Measurements from ENCODE around the gene LSM14B.
"Not testable (repeated sequence)": the region's sequence is repeated elsewhere in the genome, so short reads cannot be mapped to it uniquely, and the experiment has no call there.

Gene LSM14B

GRCh38 chr20:62146019-62146755 is 23.9 kb downstream of the LSM14B start:
- Mint-ChIP-seq H3K36me3 (peaks cover 25% of the 10 kb centered on the region), H3K27ac (no peak overlapping the region), H3K9me3 (no peaks in the 10 kb centered on the region), H3K4me1 (peaks cover 54% of the 10 kb centered on the region), H3K4me3 (no peak overlapping the region)
- ATAC-seq: no peak
- DNase-seq (ENCODE audit: low spot score in 2 of 2): no peak

GRCh38 chr20:62147125-62147524 is 24.9 kb downstream of the LSM14B start:
- H3K4me3 Mint-ChIP-seq: no peak overlapping the region
- no peaks in the 10 kb centered on the region for H3K9me3 Mint-ChIP-seq
- DNase-seq (ENCODE audit: low spot score in 2 of 2) (no peak), ATAC-seq (no peak)
- H3K36me3 Mint-ChIP-seq: peaks cover 15% of the 10 kb centered on the region
- peaks cover 44% of the 10 kb centered on the region for H3K4me1 Mint-ChIP-seq
- H3K27ac Mint-ChIP-seq: no peak overlapping the region

- DNase-seq (ENCODE audit: low spot score in 2 of 2) (no peak), ATAC-seq (no peak)
- Mint-ChIP-seq H3K4me1 (peaks cover 44% of the 10 kb centered on the region), H3K36me3 (peaks cover 11% of the 10 kb centered on the region), H3K4me3 (no peak overlapping the region), H3K27ac (no peak overlapping the region), H3K9me3 (no peaks in the 10 kb centered on the region)
These were observed 25.3 kb downstream of the LSM14B start for GRCh38 chr20:62147528-62147927.

- peaks cover 17% of the 10 kb centered on the region for H3K36me3 Mint-ChIP-seq
- H3K4me1 Mint-ChIP-seq: peaks cover 51% of the 10 kb centered on the region
- not testable (repeated sequence) for ATAC-seq; H3K9me3 Mint-ChIP-seq; DNase-seq (ENCODE audit: low spot score in 2 of 2); H3K4me3 Mint-ChIP-seq; H3K27ac Mint-ChIP-seq
These were observed 26.1 kb downstream of the LSM14B start for GRCh38 chr20:62148383-62148782.

- Mint-ChIP-seq H3K9me3 (peaks cover 3% of the 10 kb centered on the region), H3K4me1 (peaks cover 51% of the 10 kb centered on the region), H3K27ac (no peak overlapping the region), H3K4me3 (no peak overlapping the region), H3K36me3 (peaks cover 21% of the 10 kb centered on the region)
- ATAC-seq: no peak
- DNase-seq (ENCODE audit: low spot score in 2 of 2): no peak
These were observed 26.6 kb downstream of the LSM14B start for GRCh38 chr20:62148908-62149314.

- peaks cover 19% of the 10 kb centered on the region for H3K36me3 Mint-ChIP-seq
- no peak overlapping the region for H3K4me3 Mint-ChIP-seq
- H3K9me3 Mint-ChIP-seq: peaks cover 3% of the 10 kb centered on the region
- ATAC-seq (no peak), DNase-seq (ENCODE audit: low spot score in 2 of 2) (no peak)
- no peak overlapping the region for H3K27ac Mint-ChIP-seq
- H3K4me1 Mint-ChIP-seq: peaks cover 47% of the 10 kb centered on the region
These were observed 27.4 kb downstream of the LSM14B start for GRCh38 chr20:62149532-62150309.

- Mint-ChIP-seq H3K4me3 (no peak overlapping the region), H3K9me3 (peaks cover 3% of the 10 kb centered on the region), H3K36me3 (peaks cover 18% of the 10 kb centered on the region), H3K27ac (no peak overlapping the region), H3K4me1 (peaks cover 42% of the 10 kb centered on the region)
- no peak for ATAC-seq
- no peak for DNase-seq (ENCODE audit: low spot score in 2 of 2)
These were observed 28.0 kb downstream of the LSM14B start for GRCh38 chr20:62150310-62150575.

GRCh38 chr20:62151225-62151624 is 28.9 kb downstream of the LSM14B start:
- Mint-ChIP-seq H3K4me1 (peaks cover 44% of the 10 kb centered on the region), H3K9me3 (peaks cover 3% of the 10 kb centered on the region), H3K4me3 (no peak overlapping the region), H3K27ac (no peak overlapping the region), H3K36me3 (peaks cover 18% of the 10 kb centered on the region)
- DNase-seq (ENCODE audit: low spot score in 2 of 2): no peak
- ATAC-seq: no peak

- Mint-ChIP-seq H3K4me1 (peaks cover 46% of the 10 kb centered on the region), H3K9me3 (peaks cover 3% of the 10 kb centered on the region), H3K36me3 (peaks cover 18% of the 10 kb centered on the region), H3K4me3 (no peak overlapping the region), H3K27ac (no peak overlapping the region)
- DNase-seq (ENCODE audit: low spot score in 2 of 2): no peak
- no peak for ATAC-seq
These were observed 29.6 kb downstream of the LSM14B start for GRCh38 chr20:62151835-62152364.

GRCh38 chr20:62155428-62156253 is 33.4 kb downstream of the LSM14B start:
- DNase-seq (ENCODE audit: low spot score in 2 of 2): no peak
- no peak for ATAC-seq
- peaks cover 24% of the 10 kb centered on the region for H3K36me3 Mint-ChIP-seq
- H3K27ac Mint-ChIP-seq: no peak overlapping the region
- no peak overlapping the region for H3K4me3 Mint-ChIP-seq
- peaks cover 37% of the 10 kb centered on the region for H3K4me1 Mint-ChIP-seq
- H3K9me3 Mint-ChIP-seq: peaks cover 3% of the 10 kb centered on the region

- Mint-ChIP-seq H3K36me3 (peaks cover 28% of the 10 kb centered on the region), H3K4me1 (peaks cover 38% of the 10 kb centered on the region), H3K4me3 (no peak overlapping the region), H3K27ac (no peak overlapping the region), H3K9me3 (peaks cover 3% of the 10 kb centered on the region)
- DNase-seq (ENCODE audit: low spot score in 2 of 2) (no peak), ATAC-seq (no peak)
These were observed 33.9 kb downstream of the LSM14B start for GRCh38 chr20:62156254-62156556.

GRCh38 chr20:62156592-62157386 is 34.5 kb downstream of the LSM14B start:
- Mint-ChIP-seq H3K4me1 (peaks cover 38% of the 10 kb centered on the region), H3K36me3 (peaks cover 34% of the 10 kb centered on the region), H3K27ac (no peak overlapping the region), H3K4me3 (no peak overlapping the region), H3K9me3 (peaks cover 3% of the 10 kb centered on the region)
- ATAC-seq (peak; percentile 74), DNase-seq (ENCODE audit: low spot score in 2 of 2) (peak; percentile 59 to 81)

GRCh38 chr20:62157387-62158087 is 35.3 kb downstream of the LSM14B start:
- ATAC-seq (no peak), DNase-seq (ENCODE audit: low spot score in 2 of 2) (no peak)
- H3K36me3 Mint-ChIP-seq: peaks cover 41% of the 10 kb centered on the region
- peaks cover 36% of the 10 kb centered on the region for H3K4me1 Mint-ChIP-seq
- H3K4me3 Mint-ChIP-seq: no peak overlapping the region
- H3K9me3 Mint-ChIP-seq: peaks cover 3% of the 10 kb centered on the region
- H3K27ac Mint-ChIP-seq: no peak overlapping the region

GRCh38 chr20:62158088-62158400 is 35.8 kb downstream of the LSM14B start:
- no peak overlapping the region for H3K27ac Mint-ChIP-seq
- H3K4me1 Mint-ChIP-seq: peaks cover 31% of the 10 kb centered on the region
- ATAC-seq (no peak), DNase-seq (ENCODE audit: low spot score in 2 of 2) (no peak)
- peaks cover 36% of the 10 kb centered on the region for H3K36me3 Mint-ChIP-seq
- no peaks in the 10 kb centered on the region for H3K9me3 Mint-ChIP-seq
- H3K4me3 Mint-ChIP-seq: no peak overlapping the region

All from stimulated activated effector memory CD8-positive, alpha-beta T cell treated with anti-CD3 and anti-CD28 coated beads, Interleukin-12 subunit alpha, Interleukin-12 subunit beta, amount 100 ng/mL, for 72 hours (primary cell).